GM21737 (cell line): ENCODE data around the gene SYTL1.

Experiments used
- ATAC-seq: cut with Tn5 transposase; IDR thresholded peaks from one replicate; pipeline ENCODE4 v1.9.1; 2021; ENCODE audit warnings: mild to moderate bottlenecking, moderate library complexity; ENCODE audit not compliant: unreplicated experiment

SYTL1 gene

DNA sequence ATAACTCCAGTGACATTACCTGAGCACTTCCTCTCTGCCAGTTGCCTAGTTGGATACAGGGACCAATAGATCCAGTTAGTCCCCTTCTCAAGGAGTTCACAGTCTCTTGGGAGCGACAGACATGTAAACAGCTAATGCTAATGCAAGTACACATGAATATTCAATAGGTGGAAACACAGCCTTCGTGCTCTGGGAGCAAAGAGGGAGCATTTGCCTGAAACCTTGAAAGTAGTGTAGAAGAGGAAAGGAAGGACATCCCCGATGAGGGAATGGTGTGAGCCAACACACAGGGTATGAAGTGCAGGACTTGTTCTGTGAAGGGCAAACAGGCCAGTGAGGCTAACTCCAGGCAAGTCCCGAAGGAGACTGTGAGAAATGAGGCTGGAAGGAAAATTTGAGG lies 23.7 kb upstream of the SYTL1 start:
- no peak for ATAC-seq

DNA sequence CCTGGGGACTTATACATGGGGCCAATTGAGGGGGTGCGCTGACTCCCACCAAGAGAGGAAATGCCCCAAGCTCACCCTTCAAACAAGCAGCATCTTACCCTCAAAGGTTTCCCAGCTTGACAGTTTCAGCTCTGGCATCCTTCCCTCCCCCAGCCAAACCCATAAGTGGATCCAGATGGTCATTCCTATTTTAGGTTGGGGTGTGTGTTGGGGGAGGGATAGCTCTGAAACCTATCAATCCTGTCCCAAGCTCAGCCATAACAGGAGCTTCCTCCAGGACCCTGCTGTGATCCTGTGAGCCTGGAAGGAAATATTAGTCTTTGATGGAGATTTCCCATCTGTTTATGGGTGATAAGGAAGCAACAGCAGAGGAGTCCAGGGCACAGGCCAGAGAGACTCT lies 23.2 kb upstream of the SYTL1 start:
- no peak for ATAC-seq

DNA sequence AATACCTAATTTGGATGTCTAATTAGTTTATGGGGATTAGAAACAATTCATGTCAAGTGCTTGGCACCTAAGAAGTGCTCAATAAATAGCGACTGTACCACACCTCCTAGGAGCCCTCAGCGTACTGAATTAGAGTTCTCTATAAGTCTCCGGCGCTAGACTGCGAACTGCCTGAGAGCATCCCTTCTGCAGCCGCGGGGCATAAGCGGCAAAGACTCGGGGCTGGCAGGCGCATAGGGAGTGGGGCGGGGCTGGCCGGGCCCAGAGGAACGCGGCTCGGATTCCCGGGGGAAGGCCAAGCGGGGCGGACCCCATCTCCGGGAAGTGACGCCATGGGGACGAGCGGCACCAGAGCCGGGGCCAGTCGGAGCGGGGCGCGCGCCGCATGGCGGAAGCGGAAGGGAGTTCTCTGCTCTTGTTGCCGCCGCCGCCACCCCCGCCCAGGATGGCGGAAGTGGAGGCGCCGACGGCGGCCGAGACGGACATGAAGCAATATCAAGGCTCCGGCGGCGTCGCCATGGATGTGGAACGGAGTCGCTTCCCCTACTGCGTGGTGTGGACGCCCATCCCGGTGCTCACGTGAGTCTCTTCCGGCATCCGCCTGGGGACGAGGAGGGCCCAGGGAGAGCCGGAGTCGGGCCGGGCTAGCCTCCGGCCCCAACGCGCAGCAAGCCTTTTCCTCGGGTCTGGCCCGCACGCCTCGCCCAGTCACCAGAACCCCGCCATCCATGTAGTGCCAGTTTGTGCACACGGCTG lies 19.8 kb upstream of the SYTL1 start, which contains the start of gene TMEM222:
Gene TMEM222, plus strand, starts transcription at position 351 of the 756 bp plus-strand sequence. Its CDS starts 35 bp downstream, at position 386.
- peak; percentile 89 for ATAC-seq

DNA sequence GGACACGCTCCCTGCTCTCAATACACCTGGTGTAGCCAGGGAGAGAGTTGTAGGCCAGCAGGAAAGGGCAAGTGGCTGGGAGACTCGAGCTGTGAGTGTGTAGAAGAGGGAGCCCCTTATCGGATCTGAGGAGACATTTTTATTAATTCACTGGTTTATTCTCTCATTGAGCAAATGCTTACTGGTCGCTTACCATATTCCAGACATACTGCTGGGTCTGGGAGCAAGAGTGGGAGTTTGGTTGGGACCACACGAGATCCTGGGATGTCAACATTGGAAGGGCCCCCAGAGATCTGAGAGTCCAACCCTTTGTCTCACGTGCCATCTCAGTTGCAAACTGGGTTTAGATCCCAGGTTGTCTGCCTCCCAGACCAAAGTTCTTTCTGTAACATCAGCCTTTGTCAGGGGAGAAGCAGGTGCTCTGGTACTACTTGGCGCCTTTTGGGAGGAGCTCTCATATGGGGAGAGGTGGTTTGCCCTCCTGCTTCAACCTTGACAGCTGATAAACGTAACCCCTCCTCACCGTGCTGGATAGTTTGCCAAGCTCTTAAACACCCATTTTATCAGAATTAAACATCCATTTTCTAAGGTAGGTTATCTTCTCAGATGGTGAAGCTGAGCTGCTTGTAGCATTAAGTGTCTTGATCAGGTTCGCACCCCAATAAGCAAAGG lies 19.1 kb upstream of the SYTL1 start:
- ATAC-seq: no peak

DNA sequence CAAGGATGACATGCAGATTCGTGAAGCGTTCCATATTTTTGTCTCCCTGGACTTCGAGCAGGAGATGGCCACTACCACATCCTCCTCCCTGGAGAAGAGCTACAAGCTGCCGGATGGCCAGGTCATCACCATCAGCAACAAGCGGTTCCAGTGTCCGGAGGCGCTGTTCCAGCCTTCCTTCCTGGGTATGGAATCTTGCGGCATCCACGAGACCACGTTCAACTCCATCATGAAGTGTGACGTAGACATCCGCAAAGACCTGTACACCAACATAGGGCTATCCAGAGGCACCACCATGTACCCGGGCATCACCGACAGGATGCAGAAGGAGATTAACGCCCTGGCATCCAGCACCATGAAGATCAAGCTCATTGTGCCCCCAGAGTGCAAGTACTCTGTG lies 16.5 kb upstream of the SYTL1 start:
- no peak for ATAC-seq

DNA sequence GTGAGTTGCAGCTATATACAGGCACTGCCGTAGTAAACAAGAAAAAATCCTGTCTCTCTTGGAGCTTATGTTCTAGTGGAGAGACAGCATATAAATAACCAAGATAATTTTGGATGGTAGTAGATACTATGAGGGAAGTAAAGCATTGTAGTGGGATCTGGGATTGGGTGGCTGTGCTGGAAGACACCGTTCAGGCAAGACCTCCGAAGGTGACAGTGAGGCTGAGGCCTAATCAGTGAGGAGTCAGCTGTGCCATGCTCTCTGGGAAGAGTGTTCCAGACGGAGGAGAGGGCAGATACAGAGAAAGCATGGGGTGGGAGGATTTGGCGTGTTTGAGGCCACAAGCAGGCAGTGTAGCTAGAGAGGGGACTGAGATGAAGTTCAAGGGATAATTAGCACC lies 13.9 kb upstream of the SYTL1 start:
- no peak for ATAC-seq

DNA sequence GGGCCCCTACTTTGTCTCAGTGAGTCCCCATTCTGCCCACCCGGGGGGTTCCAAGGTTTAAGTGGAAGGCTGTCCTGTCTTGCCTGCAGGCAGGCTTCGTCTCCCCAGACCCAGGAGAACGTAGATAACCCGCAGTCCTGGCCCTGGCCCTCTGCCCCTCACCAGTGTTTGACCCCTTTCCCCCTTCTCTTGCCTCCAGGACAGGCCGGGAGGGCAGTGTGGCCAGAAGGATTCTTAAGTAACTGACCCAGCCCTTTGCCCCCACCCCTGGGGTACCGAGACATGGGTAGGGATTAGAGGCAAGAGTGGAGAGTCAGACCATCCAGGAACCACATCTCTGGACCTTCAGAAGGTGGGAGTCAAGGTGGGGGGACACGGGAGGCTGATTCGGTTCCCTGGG lies 11.0 kb upstream of the SYTL1 start:
- ATAC-seq: no peak

DNA sequence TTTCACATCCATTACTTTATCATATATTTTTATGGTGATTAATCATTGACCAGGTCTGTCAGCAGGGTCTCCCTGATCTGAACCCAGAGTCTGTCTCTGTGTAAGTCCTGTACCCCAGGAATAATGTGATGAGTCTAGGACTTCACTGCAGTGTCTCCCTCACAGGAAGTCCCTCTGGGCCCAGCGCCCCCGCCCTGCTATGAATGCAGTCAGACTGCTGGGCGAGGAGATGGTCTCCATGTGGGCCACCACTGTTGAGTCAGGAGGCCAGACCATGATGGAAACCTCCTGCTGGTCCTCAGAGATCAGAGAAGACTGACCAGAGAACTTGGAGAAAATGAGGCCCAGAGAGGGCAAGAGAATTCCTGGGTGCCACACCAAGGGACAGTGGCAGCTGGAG lies 10.4 kb upstream of the SYTL1 start:
- ATAC-seq: no peak

DNA sequence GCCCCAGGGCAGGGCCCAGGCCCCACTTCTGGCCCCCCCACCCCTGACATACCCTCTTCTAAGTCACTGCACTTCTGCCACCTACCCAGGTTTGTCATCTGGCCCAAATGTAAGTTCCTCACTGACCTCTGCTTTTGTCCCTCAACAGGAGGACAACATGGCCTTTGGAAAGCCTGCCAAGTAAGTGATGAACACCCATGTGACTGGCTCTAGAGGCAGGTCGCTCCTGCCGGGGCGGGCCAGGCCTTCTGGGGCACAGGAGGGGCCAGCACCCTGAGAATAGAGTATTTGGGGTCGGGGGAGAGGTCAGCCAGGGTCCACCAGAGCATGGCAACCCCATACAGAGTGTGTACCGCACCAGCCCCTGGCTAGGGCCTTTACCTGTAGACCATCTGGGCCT lies 9.9 kb upstream of the SYTL1 start:
- no peak for ATAC-seq

DNA sequence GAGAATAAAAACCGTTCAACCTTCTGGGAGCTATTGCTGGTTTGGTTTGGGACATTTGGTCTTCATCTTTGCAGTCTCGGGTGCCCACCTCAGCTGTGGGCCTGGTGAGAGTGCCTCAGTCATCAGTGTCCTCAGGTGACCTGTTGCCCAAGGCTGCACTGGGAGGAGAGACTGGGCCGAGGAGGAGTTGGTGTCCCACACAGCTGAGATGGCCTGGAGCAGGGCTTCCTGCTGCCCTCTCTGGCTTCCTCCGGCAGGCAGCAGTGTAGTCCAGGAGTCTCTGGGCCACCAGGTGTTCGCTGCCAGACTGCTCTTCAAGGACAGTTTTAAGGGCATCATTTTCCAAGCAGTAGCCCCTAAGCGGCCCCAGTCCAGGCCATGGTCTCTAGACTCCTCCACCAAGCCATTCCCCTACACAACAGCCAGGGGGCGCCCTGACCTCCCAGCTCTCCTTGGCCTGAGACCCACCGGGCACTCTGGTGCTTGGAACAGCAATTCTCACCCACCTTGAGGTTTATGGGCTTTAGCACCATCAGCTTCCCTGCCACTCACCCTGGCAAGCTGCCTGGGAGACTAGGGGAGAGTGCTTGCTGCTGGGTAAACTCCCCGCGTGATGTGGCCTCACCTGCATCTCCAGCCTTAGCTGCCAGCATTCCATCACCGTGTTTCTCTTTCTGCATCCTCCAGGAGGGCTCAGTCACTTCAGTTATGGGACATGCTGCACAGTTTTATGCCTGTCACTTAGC lies 9.1 kb upstream of the SYTL1 start:
- no peak for ATAC-seq

DNA sequence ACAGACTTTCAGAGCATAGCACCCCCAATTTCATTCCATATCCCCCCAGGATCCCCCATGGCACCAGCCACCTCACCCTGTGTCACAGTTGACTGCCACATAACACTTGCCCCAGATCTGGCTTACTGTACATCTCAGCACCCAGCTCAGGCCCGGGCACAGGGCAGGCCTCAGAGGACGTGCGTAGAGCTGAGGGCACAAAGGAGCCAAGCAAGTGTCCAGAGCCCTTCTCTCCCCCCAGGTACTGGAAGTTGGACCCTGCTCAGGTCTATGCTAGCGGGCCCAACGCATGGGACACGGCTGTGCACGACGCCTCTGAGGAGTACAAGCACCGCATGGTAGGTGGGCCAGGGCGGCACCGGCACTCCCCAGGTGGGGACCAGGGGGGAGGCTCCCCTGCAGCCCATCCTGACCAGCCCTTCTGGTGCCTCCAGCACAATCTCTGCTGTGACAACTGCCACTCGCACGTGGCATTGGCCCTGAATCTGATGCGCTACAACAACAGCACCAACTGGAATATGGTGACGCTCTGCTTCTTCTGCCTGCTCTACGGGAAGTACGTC lies 8.0 kb upstream of the SYTL1 start:
- no peak for ATAC-seq

DNA sequence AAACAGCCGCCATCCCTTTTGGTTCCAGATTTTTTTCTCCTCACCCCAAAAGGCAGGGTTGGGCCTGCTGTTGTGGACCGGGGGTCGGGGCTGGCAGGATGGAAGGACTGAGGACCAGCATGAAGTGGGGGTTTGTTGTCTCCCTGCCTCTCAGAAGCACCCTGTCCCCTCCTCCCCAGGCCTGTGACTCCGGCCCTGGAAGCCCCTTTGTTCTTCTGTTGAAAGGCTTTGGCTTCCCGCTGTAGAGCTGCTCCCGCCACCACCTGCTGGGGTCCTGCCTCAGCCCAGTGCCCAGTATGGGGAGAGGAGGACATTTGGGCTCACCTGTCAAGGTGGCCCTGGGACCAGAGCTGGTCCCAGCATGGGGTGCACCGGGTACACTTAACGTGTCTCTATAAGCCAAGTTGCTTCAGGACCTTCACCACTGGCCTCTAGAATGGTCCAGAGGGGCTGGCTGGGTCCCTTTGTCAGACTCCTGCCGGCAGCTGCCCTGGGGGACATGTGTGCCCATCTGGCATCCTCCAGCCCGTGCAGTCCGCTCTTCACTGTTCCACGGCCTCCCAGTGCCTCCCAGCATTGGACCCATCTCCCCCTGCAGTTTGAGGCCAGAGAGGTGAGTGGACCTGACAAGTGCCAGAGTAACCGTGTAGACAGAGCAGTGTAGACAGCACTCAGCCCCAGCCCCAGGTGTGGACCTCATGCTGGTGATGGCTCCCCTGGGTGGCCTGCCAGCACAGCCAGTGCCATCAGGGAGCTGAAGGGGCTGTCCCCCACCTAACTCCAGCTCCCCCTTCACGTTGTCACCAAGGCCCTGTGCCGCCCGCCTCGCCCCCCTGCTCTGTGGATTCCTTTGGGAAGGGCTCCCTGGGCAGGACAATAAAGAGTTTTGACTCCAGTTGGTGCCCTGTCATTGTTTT lies 6.1 kb upstream of the SYTL1 start:
- ATAC-seq: no peak

DNA sequence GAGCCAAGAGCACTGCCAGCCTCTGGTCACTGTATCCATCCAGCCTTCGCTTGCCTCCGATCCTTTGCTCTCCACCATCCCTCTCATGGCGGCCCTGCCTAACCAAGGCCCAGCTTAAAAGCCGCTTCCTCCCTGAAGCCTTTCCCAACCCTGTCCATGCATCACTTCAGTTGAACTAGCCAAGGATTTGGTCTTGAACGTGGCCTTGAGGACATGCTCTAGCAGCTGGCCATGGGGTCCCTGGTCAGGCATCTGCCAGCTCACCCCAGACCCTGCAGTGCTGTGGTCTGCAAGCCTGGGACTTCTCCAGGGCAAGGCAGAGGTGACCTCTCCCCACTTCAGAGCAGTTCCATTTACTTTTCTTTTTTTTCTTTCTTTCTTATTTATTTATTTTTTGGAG lies 5.1 kb upstream of the SYTL1 start:
- no peak for ATAC-seq

DNA sequence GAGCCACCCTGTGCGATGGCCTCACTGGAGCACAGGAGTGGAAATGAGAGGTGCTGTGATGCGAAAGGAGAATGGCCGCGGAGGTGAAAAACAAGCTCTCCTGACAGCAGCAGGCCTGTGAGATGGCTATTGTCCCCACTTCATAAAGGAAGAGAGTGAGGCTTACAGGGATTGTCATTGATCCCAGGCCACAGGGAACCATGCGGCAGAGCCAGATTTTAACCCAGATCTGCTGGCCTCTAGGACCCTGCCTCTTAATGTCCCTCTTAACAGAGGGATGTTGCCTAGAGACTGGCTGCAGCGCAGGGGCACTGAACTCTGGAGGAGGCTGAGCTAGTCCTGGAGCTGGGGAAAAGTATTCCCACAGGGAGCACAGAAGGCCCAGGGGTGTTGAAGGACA lies 3.1 kb upstream of the SYTL1 start:
- no peak for ATAC-seq

DNA sequence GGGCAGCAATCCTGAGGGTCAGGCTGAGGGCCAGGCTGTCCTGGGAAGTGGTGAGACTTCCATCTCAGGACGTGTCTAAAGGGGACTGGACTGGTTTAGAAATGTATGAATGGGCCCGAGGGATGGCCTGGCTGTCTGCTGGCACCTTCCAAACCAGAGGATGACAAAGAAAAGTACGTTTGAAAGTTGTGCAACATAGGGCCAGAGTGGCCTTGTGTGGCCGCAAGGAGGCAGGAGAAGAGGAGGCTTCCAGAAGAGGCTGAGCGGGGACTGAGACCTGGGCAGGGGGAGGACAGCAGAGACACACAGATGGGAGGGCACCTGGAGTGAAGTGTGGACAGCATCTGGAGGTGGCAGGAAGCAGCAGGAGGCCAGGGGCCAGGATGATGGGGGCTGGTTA lies 2.6 kb upstream of the SYTL1 start:
- ATAC-seq: no peak

DNA sequence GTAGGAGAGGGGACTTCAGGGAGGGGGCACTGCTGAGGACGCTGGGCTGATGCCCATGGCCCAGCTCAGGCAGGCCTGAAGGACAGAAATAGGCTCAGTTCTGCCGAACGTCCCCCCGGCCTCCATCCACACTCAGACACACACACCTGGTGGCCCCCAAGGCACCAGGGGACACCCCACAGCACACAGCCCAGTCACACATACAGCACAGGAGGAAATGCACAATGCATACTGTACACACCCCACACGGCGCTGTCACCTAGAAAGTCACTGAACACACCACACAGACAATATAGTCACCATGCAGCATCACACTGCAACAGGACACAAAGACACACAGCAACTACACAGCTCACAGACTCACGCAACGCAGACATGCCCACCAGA lies 562 bp downstream of the SYTL1 start:
- ATAC-seq: no peak

DNA sequence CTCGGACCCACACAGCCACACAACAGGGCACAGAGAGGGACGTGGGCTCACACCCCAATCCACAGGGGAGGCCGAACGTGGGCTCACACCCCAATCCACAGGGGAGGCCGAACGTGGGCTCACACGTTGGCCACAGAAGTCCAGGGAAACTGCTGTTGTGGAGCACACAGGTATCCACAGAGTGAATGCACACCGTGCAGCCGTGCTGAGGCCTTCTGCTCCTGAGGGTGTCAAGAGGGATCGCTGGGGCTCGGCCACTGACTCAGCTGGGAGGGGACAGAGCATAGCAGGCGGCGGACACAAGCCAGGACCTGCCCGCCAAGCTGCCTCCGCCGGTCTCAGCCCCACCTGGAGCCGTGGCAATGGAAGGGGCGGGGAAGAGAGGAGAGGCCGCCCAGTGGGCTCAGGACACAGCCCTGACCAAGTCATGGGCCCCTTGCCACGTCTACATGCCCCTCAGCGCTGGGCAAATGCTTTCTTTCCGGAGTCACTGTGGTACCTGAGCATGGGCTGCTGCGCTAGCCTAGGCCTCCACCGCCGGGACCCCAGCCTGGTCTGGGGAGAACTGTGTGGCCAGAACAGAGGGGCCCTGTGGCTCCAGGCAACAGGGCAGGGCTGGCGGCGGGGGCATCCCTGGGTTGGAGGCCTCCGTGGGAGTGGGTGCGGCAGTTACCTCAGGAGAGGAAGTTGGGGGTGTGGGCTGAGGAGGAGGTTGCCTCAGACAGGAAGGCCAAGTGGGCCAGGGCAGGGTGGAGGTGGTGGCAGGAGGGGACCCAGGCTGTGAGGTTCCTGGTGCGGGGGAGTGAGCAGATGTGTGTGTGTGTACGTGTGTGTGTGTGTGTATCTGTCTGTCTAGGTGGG lies 1.2 kb downstream of the SYTL1 start:
- peak; percentile 41 for ATAC-seq

DNA sequence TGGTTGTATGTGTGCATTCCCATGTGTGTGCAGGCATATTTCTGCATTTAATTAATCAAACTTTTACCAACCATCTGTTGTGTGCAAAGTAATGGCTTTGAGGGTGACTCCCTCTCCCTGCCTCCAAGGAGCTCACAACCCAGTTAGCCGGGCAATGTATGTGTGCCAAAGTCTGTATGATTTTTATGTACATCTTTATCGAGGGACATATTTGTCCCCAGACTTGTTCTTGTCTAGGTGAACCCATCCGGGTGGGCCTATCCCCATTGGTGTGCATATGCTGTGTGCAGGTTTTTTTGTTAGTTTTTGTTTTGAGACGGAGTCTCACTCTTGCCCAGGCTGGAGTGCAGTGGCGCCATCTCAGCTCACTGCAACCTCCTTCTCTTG lies 1.8 kb downstream of the SYTL1 start:
- ATAC-seq: no peak

DNA sequence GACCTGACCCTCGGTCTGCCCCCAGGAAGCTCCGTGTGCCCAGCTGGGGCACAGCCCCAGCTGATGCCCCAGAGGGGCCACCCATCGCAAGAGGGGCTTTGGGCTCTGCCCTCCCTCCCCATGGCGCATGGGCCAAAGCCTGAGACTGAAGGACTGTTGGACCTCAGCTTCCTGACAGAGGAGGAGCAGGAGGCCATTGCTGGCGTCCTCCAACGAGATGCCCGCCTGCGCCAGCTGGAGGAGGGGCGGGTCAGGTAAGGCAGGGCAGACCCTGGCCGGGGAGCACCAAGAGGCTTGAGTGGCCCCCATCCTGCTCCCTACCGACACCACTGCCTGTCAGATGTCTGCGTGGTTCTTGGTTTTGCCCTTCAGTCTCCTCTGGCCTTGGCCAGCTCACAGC lies 3.5 kb downstream of the SYTL1 start:
- no peak for ATAC-seq

DNA sequence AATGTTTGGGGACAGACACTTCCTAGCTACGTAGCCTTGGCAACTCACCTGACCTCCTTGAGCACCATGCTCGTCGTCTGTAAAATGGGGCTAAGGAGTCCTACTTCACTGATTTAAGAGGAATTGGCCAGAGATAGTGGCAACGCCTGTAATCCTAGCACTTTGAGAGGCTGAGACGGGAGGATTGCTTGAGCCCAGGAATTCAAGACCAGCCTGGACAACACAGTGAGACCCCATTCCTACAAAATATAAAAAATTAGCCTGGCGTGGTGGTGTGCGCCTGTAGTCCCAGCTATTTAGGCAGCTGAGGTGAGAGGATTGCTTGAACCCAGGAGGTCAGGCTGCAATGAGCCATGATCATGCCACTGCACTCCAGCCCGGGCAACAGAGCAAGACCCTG lies 4.5 kb downstream of the SYTL1 start:
- no peak for ATAC-seq
